Activated T-cell treated with anti-CD3 and anti-CD28 coated beads, Interleukin-2, amount 50 U/mL, for 72 hours (primary cell): Measurements from ENCODE around the gene PLEKHA7. TPM values are rescaled to one million over a fixed set of nuclear protein-coding genes. Genes with fewer than 3 reads are reported as not detected.

Experiments used
- ATAC-seq, 2 donors: fragments of 150-1000 bp; cut with Tn5 transposase; replicated peaks in 1 of 2; 2 replicates each; pipeline ENCODE4 v1.10.0; 2021; ENCODE audit warnings: moderate library complexity in 2 of 2, mild to moderate bottlenecking in 1 of 2
- DNase-seq, 2 donors: peaks; one replicate each; pipeline ENCODE4 v3.0.0; 2021 to 2022; ENCODE audit warnings: mixed read lengths in 1 of 2
- H3K27ac Mint-ChIP-seq: one replicate; pipeline ENCODE4 v1.8.0; 2022; ENCODE audit warnings: mild to moderate bottlenecking, moderate library complexity, mixed read lengths
- H3K27me3 Mint-ChIP-seq: one replicate; pipeline ENCODE4 v1.8.0; 2022; ENCODE audit warnings: low read depth, mixed read lengths
- H3K36me3 Mint-ChIP-seq, 2 donors: one replicate each; pipeline ENCODE4 v1.8.0; 2022; ENCODE audit warnings: mixed read lengths in 2 of 2, mild to moderate bottlenecking in 1 of 2; ENCODE audit not compliant: insufficient read depth in 2 of 2
- H3K4me1 Mint-ChIP-seq: one replicate; pipeline ENCODE4 v1.8.0; 2022; ENCODE audit warnings: low read depth, mixed read lengths
- H3K4me3 Mint-ChIP-seq, 2 donors: one replicate each; pipeline ENCODE4 v1.8.0; 2022; ENCODE audit warnings: mild to moderate bottlenecking in 2 of 2, mixed read lengths in 2 of 2, moderate library complexity in 2 of 2
- H3K9me3 Mint-ChIP-seq, 2 donors: one replicate each; pipeline ENCODE4 v1.8.0; 2022; ENCODE audit warnings: mixed read lengths in 2 of 2
- total RNA-seq, 2 donors: library from RNA; stranded (reverse); gene quantifications; one replicate each; pipeline ENCODE4 v1.2.3, GENCODE V29; 2022

Gene PLEKHA7
- total RNA-seq, 2 donors from 2014 or later, result 6.5 to 11.0 TPM

DNA sequence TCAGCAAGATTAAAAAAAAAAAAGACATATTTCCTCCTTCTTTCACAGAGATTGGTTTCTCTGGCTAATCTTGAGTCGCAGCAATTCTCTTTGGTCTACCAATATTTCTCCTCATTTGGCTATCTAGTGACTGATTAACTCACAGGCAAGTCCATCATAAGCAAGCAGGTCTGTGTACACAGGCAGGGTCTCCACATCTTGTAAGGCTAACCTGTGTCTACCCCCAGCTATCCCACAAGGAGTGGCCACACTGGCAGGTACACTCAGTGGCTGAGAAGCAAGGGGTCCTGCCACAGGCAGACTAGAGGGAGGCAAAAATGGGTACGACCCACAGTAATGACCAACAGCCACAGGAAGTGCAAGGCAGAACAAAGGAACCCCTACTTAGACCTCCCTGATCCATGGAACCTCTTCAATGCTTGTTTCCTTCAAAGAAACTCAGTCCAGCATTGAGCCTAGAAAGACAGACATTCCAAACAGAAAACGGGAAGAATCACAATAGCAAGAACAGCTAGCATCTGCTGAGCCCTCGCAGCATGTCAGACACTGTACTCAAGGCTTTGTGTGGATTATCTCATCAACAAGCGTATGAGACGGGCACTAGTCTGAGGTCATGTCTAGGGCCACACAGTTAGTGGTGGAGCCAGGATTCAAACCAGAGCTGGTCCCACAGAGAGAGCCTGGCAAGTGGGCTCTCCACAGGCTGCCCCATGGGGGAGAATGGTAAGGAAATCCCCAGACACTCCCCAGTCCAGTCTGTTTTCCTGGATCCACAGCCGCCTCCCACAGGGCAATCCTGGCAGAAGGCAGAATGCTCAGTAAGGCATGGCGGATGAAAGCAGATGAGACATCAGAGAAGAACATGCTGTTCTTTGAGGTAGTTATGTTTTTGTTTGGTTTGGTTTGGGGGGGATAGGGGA, 34.3 kb downstream of the PLEKHA7 start:
- H3K9me3 Mint-ChIP-seq, result no peaks in the 10 kb centered on the region
- peaks cover under 1% of the 10 kb centered on the region for H3K4me1 Mint-ChIP-seq
- no peak overlapping the region for H3K27ac Mint-ChIP-seq
- H3K27me3 Mint-ChIP-seq, result no peaks in the 10 kb centered on the region
- H3K36me3 Mint-ChIP-seq, result no peaks in the 10 kb centered on the region
- no peak overlapping the region for H3K4me3 Mint-ChIP-seq
- ATAC-seq (no peak), DNase-seq (no peak)

GRCh38 chr11:16977994-16978315, 36.3 kb downstream of the PLEKHA7 start:
- H3K4me1 Mint-ChIP-seq, result peaks cover 4% of the 10 kb centered on the region
- no peaks in the 10 kb centered on the region for H3K9me3 Mint-ChIP-seq
- H3K27ac Mint-ChIP-seq, result no peak overlapping the region
- ATAC-seq (no peak), DNase-seq (no peak)
- H3K36me3 Mint-ChIP-seq, result no peaks in the 10 kb centered on the region
- no peaks in the 10 kb centered on the region for H3K27me3 Mint-ChIP-seq
- no peak overlapping the region for H3K4me3 Mint-ChIP-seq

GRCh38 chr11:16977136-16977993, 36.8 kb downstream of the PLEKHA7 start:
- Mint-ChIP-seq H3K9me3 (no peaks in the 10 kb centered on the region), H3K27ac (no peak overlapping the region), H3K4me1 (peaks cover 4% of the 10 kb centered on the region), H3K27me3 (no peaks in the 10 kb centered on the region), H3K4me3 (no peak overlapping the region), H3K36me3 (no peaks in the 10 kb centered on the region)
- no peak for ATAC-seq
- DNase-seq, result no peak

DNA sequence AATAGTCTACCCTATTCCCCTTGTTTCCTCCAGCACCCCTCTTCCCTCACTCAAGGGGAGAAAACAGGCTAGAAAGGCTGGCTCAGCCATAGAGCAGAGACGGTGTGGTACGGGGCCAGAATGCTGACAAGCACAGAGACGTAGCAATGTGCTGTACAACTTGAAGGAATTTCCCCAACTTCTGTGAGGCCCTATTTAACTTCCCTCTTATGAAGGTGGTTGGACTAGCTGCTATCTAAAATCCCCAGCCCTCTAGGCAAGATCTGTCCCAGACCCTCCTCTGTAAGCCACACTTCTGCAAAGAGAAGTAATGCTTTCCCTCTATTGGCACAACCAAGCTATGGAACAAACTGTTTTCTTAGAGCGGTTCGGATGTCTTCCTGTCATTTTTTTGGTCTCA, 37.8 kb downstream of the PLEKHA7 start:
- Mint-ChIP-seq H3K4me1 (peaks cover 4% of the 10 kb centered on the region), H3K27me3 (no peaks in the 10 kb centered on the region), H3K9me3 (no peaks in the 10 kb centered on the region), H3K36me3 (no peaks in the 10 kb centered on the region), H3K4me3 (no peak overlapping the region), H3K27ac (no peak overlapping the region)
- ATAC-seq (no peak), DNase-seq (no peak)

DNA sequence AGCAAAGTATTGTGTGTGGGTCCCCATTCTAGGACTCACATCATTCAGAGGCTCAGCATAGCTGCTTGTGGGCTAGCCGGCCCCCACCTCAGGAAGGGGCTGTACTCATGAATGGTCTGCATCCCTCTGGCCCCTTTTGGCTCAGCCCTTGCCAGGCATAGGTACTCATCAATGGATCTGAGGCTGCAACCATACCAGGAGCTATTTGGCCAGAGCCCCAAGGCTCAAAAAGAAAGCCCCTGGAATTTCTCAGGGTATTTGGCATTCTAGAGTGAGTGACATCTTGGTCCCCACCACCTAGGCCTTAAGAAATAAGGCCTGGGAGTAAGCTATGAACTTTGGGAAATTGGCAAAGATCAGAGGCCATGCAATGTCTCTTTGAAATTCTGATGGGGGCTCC, 38.3 kb downstream of the PLEKHA7 start:
- Mint-ChIP-seq H3K36me3 (no peaks in the 10 kb centered on the region), H3K27me3 (no peaks in the 10 kb centered on the region), H3K27ac (no peak overlapping the region), H3K4me3 (no peak overlapping the region), H3K9me3 (no peaks in the 10 kb centered on the region), H3K4me1 (peaks cover 4% of the 10 kb centered on the region)
- DNase-seq (no peak), ATAC-seq (no peak)

DNA sequence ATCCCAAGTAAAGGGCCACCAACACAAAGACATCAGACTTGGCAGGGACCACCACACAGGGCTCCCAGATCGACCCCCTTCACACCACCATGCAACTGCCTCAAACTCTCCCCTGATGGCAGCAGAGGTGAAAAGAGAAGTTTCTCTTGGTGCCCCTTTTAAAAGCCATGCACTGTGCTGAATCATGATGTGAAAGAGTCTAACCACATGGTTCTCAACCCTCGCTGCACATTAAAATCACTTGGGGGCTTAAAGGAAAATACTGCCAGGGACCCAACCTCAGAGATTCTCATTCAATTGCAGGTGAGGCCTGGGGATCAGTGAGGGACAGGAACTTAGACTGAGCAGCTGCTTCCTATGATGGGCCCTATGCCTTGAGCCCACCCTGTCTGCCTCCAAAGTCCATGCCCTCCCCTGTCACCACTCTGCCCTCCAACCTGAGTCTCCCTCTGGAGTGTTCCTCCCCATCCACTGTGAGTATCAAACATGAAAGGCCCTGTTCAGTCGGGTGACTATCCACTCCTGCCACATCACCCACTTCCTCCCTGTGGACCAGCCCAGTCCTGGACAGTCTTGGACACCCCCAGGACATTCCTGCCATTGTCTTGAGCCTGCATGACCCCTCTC, 40.8 kb downstream of the PLEKHA7 start:
- no peak for ATAC-seq

DNA sequence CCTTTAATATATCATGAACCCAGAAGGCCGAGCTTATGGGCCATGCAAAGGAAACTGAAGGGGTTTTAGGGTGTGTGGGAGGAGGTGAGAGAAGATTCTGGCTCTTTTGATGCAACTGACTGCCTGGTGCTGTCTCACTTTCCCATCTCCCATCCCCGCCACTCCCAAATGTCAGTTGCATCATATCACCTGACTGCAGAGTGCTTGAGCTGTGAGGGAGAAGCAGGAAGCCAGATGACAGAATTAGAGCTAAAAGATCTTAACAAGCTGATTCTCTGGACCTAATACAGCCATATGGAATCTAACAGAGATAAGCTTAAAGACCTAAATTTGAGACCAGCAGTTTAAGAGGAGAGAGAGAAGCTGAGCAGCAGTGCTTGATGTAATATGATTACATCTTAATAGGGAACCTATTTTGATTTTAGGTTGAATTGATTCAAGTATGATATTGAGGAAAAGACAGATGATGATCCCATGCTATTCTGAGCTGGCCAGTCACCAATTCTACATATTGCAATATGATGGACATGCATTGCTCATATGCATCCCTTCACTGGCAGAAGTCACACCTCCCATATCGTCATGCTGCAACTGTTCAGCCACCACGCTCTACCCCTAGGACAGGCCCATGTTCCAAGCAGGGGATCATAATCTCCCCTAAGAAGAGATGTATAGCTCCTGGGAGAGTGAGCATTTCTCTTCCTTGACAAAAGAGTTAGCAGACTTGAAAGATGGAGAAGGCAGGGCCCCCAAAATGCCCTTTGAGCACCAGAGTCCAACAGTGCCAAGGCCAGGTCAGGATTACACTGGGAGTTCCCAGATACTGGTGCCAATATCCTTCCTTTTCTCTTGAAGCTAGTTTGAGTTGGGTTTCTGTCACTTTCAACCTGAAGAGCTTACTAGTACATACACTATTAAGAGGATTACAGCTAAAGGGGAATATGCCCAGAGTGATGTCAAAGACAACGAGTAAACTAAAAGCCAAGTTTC, 44.9 kb downstream of the PLEKHA7 start:
- Mint-ChIP-seq H3K9me3 (no peaks in the 10 kb centered on the region), H3K27ac (no peak overlapping the region), H3K36me3 (no peaks in the 10 kb centered on the region), H3K27me3 (no peaks in the 10 kb centered on the region), H3K4me3 (no peak overlapping the region), H3K4me1 (peaks cover 15% of the 10 kb centered on the region)
- DNase-seq (no peak), ATAC-seq (no peak)

More for the DNA sequence above, 40.8 kb downstream of the PLEKHA7 start:
- Mint-ChIP-seq H3K4me1 (peaks cover 13% of the 10 kb centered on the region), H3K36me3 (no peaks in the 10 kb centered on the region), H3K9me3 (no peaks in the 10 kb centered on the region), H3K27ac (no peak overlapping the region), H3K27me3 (no peaks in the 10 kb centered on the region), H3K4me3 (no peak overlapping the region)
- no peak for DNase-seq

GRCh38 chr11:16968196-16968595, 46.0 kb downstream of the PLEKHA7 start:
- ATAC-seq (no peak), DNase-seq (no peak)
- Mint-ChIP-seq H3K27me3 (no peaks in the 10 kb centered on the region), H3K27ac (no peak overlapping the region), H3K36me3 (no peaks in the 10 kb centered on the region), H3K9me3 (no peaks in the 10 kb centered on the region), H3K4me3 (no peak overlapping the region), H3K4me1 (peaks cover 11% of the 10 kb centered on the region)

DNA sequence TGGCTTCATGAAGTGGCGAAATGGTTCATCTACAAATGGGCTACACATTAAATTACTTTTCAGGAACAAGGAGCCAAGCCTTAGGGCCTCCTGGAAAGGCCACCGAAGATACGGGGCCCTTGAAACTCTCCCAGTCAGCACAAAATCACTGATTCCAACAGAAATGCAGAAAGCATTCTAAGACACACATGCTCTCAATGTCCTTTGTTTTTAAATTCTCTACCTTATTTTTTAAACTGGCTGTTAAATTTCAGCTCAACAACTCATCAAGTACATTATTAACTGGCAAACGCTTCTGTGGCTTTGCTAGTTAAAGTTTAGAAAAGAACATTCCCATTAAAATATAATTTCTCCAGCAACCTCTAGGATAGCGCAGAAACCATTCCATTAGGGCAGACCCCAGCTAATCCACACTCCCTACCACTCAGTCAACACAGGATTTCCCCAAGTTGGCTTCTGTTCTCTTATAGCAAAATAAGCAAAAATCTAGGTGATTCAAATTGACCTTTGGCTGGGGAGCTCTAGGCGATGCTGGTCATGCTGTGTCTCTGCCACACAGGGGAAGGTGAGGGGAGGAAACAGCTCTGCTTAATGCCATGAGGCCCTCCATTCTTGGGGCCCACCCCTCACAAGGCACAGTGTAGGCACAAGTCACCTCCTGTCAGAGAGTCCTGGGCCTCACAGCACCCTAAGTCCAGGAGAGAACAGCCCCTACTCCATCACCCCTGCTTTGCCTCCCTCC, 47.1 kb downstream of the PLEKHA7 start:
- ATAC-seq (no peak), DNase-seq (no peak)
- no peaks in the 10 kb centered on the region for H3K27me3 Mint-ChIP-seq
- H3K36me3 Mint-ChIP-seq, result no peaks in the 10 kb centered on the region
- peaks cover 11% of the 10 kb centered on the region for H3K4me1 Mint-ChIP-seq
- H3K27ac Mint-ChIP-seq, result no peak overlapping the region
- no peak overlapping the region for H3K4me3 Mint-ChIP-seq
- no peaks in the 10 kb centered on the region for H3K9me3 Mint-ChIP-seq

DNA sequence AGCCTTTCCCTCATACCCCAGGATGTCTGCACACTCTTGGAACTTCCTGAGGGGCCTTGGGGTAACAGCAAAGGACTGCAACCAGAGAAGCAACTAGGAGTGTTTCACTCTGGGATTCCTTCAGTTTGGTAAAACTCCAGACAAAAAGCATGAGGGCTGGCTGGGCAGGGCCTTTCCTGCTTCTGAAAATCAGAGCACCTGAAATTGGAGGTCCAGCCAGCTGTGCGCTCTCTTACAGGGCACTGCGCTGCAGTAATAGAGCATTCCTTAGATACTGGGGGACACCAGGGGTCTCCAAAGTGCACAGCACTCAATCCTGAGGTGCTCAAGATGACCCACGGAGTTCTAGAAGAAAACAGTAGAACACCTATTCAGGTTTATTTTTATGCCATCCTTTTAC, 49.7 kb downstream of the PLEKHA7 start:
- ATAC-seq, result no peak

GRCh38 chr11:16963316-16963876, 50.8 kb downstream of the PLEKHA7 start:
- Mint-ChIP-seq H3K9me3 (no peaks in the 10 kb centered on the region), H3K4me3 (no peak overlapping the region), H3K36me3 (no peaks in the 10 kb centered on the region), H3K27ac (no peak overlapping the region), H3K27me3 (no peaks in the 10 kb centered on the region), H3K4me1 (peaks cover under 1% of the 10 kb centered on the region)
- ATAC-seq, result no peak
- DNase-seq, result no peak

More for the DNA sequence above, 49.7 kb downstream of the PLEKHA7 start:
- no peaks in the 10 kb centered on the region for H3K9me3 Mint-ChIP-seq
- H3K27ac Mint-ChIP-seq, result no peak overlapping the region
- H3K27me3 Mint-ChIP-seq, result no peaks in the 10 kb centered on the region
- H3K4me3 Mint-ChIP-seq, result no peak overlapping the region
- H3K36me3 Mint-ChIP-seq, result no peaks in the 10 kb centered on the region
- DNase-seq, result no peak
- H3K4me1 Mint-ChIP-seq, result peaks cover 11% of the 10 kb centered on the region
